Measurements from ENCODE around the gene CHI3L2. TPM values are rescaled to one million over a fixed set of nuclear protein-coding genes. Genes with fewer than 3 reads are reported as not detected.

Gene CHI3L2
- total RNA-seq, 3 donors from 2014 or later: 0.76 to 3.3 (median 1.1) TPM

DNA sequence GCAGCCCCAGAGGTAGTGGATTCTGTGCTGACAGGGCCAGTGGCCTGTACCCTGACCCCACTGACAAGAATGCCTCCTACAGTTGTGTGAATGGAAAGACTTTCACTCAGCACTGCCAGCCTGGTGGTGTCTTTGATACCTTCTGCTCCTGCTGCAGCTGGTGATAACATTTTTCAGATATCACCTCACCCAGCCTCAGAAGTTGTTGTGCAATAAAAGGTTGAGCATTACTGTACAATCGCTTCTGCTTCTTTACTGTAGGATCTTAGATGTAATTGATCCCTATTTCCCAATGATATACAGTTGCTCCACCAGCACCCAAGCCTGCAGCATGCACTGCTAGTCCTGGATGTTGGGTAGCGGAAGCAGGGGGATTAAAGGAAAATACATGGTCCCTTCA is 58.4 kb downstream of the CHI3L2 start:
- H3K9me3 ChIP-seq: no peaks in the 10 kb centered on the region
- TF ChIP-seq CTCF (IDR thresholded peaks at IDR 0.05): no peak
- H3K36me3 ChIP-seq (ENCODE audit: low read depth): no peaks in the 10 kb centered on the region
- no peaks in the 10 kb centered on the region for H3K4me1 ChIP-seq (ENCODE audit: low read depth)
- DNase-seq (no peak), ATAC-seq (no peak)
- intact Hi-C loops (cut with DNase I, micrococcal nuclease): no loop called here
- no peak overlapping the region for H3K4me3 ChIP-seq

DNA sequence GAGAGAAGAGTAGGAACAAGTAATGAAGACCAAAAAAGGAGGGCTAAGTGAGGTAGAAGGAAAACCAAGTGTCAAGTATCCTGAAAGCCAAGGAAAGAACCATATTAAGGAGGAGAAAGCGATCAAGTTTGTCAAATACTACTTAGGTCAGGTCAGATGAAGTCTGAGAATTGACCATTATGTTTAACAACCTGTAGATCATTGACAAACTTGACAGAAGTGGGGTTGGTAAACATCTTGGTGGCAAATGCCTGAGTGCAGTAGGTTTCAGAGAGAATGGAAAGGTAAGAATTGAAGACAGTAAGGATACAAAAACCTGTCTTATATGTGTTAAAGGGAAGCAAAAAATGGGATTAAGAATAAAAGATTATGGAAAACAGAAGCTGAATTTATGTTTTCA is 59.4 kb downstream of the CHI3L2 start:
- no peaks in the 10 kb centered on the region for H3K4me1 ChIP-seq (ENCODE audit: low read depth)
- ATAC-seq: no peak
- no peak for TF ChIP-seq CTCF (IDR thresholded peaks at IDR 0.05)
- H3K36me3 ChIP-seq (ENCODE audit: low read depth): no peaks in the 10 kb centered on the region
- H3K4me3 ChIP-seq: no peak overlapping the region
- no peaks in the 10 kb centered on the region for H3K9me3 ChIP-seq
- intact Hi-C loops (cut with DNase I, micrococcal nuclease): no loop called here
- DNase-seq: no peak

- no peak for TF ChIP-seq CTCF (IDR thresholded peaks at IDR 0.05)
- intact Hi-C loops (cut with DNase I, micrococcal nuclease): no loop called here
- no peaks in the 10 kb centered on the region for H3K4me1 ChIP-seq (ENCODE audit: low read depth)
- no peaks in the 10 kb centered on the region for H3K36me3 ChIP-seq (ENCODE audit: low read depth)
- H3K9me3 ChIP-seq: no peaks in the 10 kb centered on the region
- H3K4me3 ChIP-seq: no peak overlapping the region
- DNase-seq (no peak), ATAC-seq (no peak)
Observed at GRCh38 chr1:111289371-111289770, 61.9 kb downstream of the CHI3L2 start.

GRCh38 chr1:111290104-111290503 is 62.6 kb downstream of the CHI3L2 start:
- Histone ChIP-seq H3K9me3 (no peaks in the 10 kb centered on the region), H3K4me3 (no peak overlapping the region), H3K36me3 (ENCODE audit: low read depth) (no peaks in the 10 kb centered on the region), H3K4me1 (ENCODE audit: low read depth) (no peaks in the 10 kb centered on the region)
- intact Hi-C loops (cut with DNase I, micrococcal nuclease): no loop called here
- DNase-seq (no peak), ATAC-seq (no peak)
- no peak for TF ChIP-seq CTCF (IDR thresholded peaks at IDR 0.05)

DNA sequence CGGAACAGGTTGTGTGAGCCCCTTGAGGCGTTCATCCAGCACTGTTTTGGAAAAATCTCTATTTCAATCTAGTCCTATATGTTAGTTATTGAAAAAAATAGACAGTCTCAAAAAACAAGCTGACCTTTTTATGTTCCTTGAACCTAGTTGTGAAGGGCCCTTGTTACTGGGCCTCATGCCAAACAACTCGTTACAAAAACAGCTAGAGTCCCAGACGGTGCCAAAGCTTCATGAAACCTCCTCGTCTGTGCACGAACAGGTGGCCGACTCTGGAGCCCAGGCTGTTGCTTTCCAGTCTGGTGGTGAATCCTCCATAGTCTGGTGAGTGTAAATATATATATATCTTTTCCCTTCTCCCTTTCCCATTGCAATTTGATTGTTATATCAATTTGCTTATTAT is 63.1 kb downstream of the CHI3L2 start, which contains the start of gene CHIA:
Gene CHIA, plus strand, starts transcription at position 222 of the 400 bp plus-strand sequence. CDS start 19,617 bp downstream, outside the sequence.
- H3K4me3 ChIP-seq: no peak within 1 kb of the TSS
- no peaks in the 10 kb centered on the region for H3K36me3 ChIP-seq (ENCODE audit: low read depth)
- intact Hi-C loops (cut with DNase I, micrococcal nuclease): no loop called here
- H3K4me1 ChIP-seq (ENCODE audit: low read depth): no peaks in the 10 kb centered on the region
- no peak for TF ChIP-seq CTCF (IDR thresholded peaks at IDR 0.05)
- DNase-seq: no peak
- no peaks in the 10 kb centered on the region for H3K9me3 ChIP-seq
- ATAC-seq: no peak

Other genes starting within 250 kb of the CHI3L2 start
- 10 to 100 TPM; 44.2 to 52.3 (median 48.5) TPM for gene DRAM2, start 87.6 kb upstream of the CHI3L2 start, total RNA-seq
- 10 to 100 TPM; 29.4 to 35.9 (median 31.0) TPM for gene CEPT1, start 87.5 kb upstream of the CHI3L2 start, total RNA-seq
- 10 to 100 TPM; 42.2 to 65.4 (median 63.3) TPM for gene DENND2D, start 27.1 kb upstream of the CHI3L2 start, total RNA-seq
- not detected for gene CHIA, start 63.1 kb downstream of the CHI3L2 start, total RNA-seq
- gene OVGP1, start 200.0 kb downstream of the CHI3L2 start, total RNA-seq: 1 to 10 TPM; 2.0 to 3.1 (median 3.0) TPM
- 10 to 100 TPM; 20.2 to 28.2 (median 23.4) TPM for gene WDR77, start 221.5 kb downstream of the CHI3L2 start, total RNA-seq
- 100 to 1,000 TPM; 274 to 427 (median 390) TPM for gene ATP5PB, start 221.8 kb downstream of the CHI3L2 start, total RNA-seq
- 10 to 100 TPM in 2 of 3 donors, 1 to 10 TPM in 1; 4.2 to 21.5 (median 14.7) TPM for gene C1orf162, start 246.3 kb downstream of the CHI3L2 start, total RNA-seq

Data from mucosa of descending colon (tissue), 3 donors.